Measurements from ENCODE around the gene CARD14.

Gene CARD14

GRCh38 chr17:80182845-80183223 is 13.0 kb downstream of the CARD14 start:
- Histone ChIP-seq H2BK12ac (ENCODE audit: low read length in 2 of 2) (no peak overlapping the region), H3K23ac (ENCODE audit: low read length in 2 of 2) (no peak overlapping the region), H2BK120ac (ENCODE audit: low read depth, low read length) (no peak overlapping the region), H3K27me3 (ENCODE audit: control insufficient read depth in 1 of 2, insufficient read depth in 1 of 2, low read length in 2 of 2) (peaks cover 22 to 51% of the 10 kb centered on the region in 2 experiments), H3K4me3 (ENCODE audit: insufficient read depth in 1 of 2, low read depth in 1 of 2, low read length in 2 of 2) (no peak overlapping the region), H3K27ac (ENCODE audit: low read length, poor library complexity, severe bottlenecking) (no peak overlapping the region), H3K4me1 (ENCODE audit: control insufficient read depth, insufficient read depth, low read depth, low read length) (peaks cover 1% of the 10 kb centered on the region), H3K9me3 (ENCODE audit: control insufficient read depth, low read length) (no peaks in the 10 kb centered on the region), H2AFZ (ENCODE audit: low read depth, low read length) (no peak overlapping the region), H3K79me1 (replicated peaks; ENCODE audit: low read length, poor library complexity, severe bottlenecking) (no peaks in the 10 kb centered on the region), H4K8ac (ENCODE audit: low read length) (no peak overlapping the region), H2BK5ac (ENCODE audit: low read depth, low read length, poor library complexity, severe bottlenecking) (no peak overlapping the region), H3K18ac (ENCODE audit: low read depth in 1 of 2, low read length in 2 of 2) (no peak overlapping the region), H3K4me2 (ENCODE audit: low read length, poor library complexity, severe bottlenecking) (no peak overlapping the region), H3K36me3 (ENCODE audit: control insufficient read depth in 1 of 2, insufficient read depth in 2 of 2, low read depth in 1 of 2, low read length in 2 of 2) (no peaks in the 10 kb centered on the region), H4K91ac (ENCODE audit: low read length) (no peak overlapping the region), H3K9ac (ENCODE audit: low read length) (no peak overlapping the region), H2BK15ac (ENCODE audit: low read depth, poor library complexity, severe bottlenecking) (no peak overlapping the region), H3K4ac (ENCODE audit: low read depth in 1 of 2, low read length in 2 of 2) (no peak overlapping the region), H2AK5ac (ENCODE audit: low read length, severe bottlenecking) (no peak overlapping the region), H3K14ac (ENCODE audit: low read length in 2 of 2) (no peak overlapping the region)
- no peak for DNase-seq
- 90% methylated on average over 12 of the region's 12 CpGs for WGBS

GRCh38 chr17:80183581-80184422 is 14.0 kb downstream of the CARD14 start:
- Histone ChIP-seq H3K27me3 (ENCODE audit: control insufficient read depth in 1 of 2, insufficient read depth in 1 of 2, low read length in 2 of 2) (peaks cover 17 to 42% of the 10 kb centered on the region in 2 experiments), H4K91ac (ENCODE audit: low read length) (no peak overlapping the region), H3K4me2 (ENCODE audit: low read length, poor library complexity, severe bottlenecking) (no peak overlapping the region), H3K79me1 (replicated peaks; ENCODE audit: low read length, poor library complexity, severe bottlenecking) (no peaks in the 10 kb centered on the region), H3K4me3 (ENCODE audit: insufficient read depth in 1 of 2, low read depth in 1 of 2, low read length in 2 of 2) (no peak overlapping the region), H2AFZ (ENCODE audit: low read depth, low read length) (no peak overlapping the region), H3K36me3 (ENCODE audit: control insufficient read depth in 1 of 2, insufficient read depth in 2 of 2, low read depth in 1 of 2, low read length in 2 of 2) (no peaks in the 10 kb centered on the region), H4K8ac (ENCODE audit: low read length) (no peak overlapping the region), H3K9ac (ENCODE audit: low read length) (no peak overlapping the region), H3K18ac (ENCODE audit: low read depth in 1 of 2, low read length in 2 of 2) (no peak overlapping the region), H2BK12ac (ENCODE audit: low read length in 2 of 2) (peak overlapping the region in 1 of 2 experiments; percentile 47), H2AK5ac (ENCODE audit: low read length, severe bottlenecking) (no peak overlapping the region), H3K14ac (ENCODE audit: low read length in 2 of 2) (peak overlapping the region in 1 of 2 experiments; percentile 26), H3K23ac (ENCODE audit: low read length in 2 of 2) (no peak overlapping the region), H2BK120ac (ENCODE audit: low read depth, low read length) (no peak overlapping the region), H3K4ac (ENCODE audit: low read depth in 1 of 2, low read length in 2 of 2) (no peak overlapping the region), H3K27ac (ENCODE audit: low read length, poor library complexity, severe bottlenecking) (no peak overlapping the region), H3K9me3 (ENCODE audit: control insufficient read depth, low read length) (no peaks in the 10 kb centered on the region), H2BK15ac (ENCODE audit: low read depth, poor library complexity, severe bottlenecking) (no peak overlapping the region), H2BK5ac (ENCODE audit: low read depth, low read length, poor library complexity, severe bottlenecking) (no peak overlapping the region), H3K4me1 (ENCODE audit: control insufficient read depth, insufficient read depth, low read depth, low read length) (peaks cover 1% of the 10 kb centered on the region)
- DNase-seq, result no peak
- 85% methylated on average over 24 of the region's 26 CpGs for WGBS

- Histone ChIP-seq H3K14ac (ENCODE audit: low read length in 2 of 2) (no peak overlapping the region), H2BK15ac (ENCODE audit: low read depth, poor library complexity, severe bottlenecking) (no peak overlapping the region), H2BK120ac (ENCODE audit: low read depth, low read length) (no peak overlapping the region), H3K9ac (ENCODE audit: low read length) (no peak overlapping the region), H3K36me3 (ENCODE audit: control insufficient read depth in 1 of 2, insufficient read depth in 2 of 2, low read depth in 1 of 2, low read length in 2 of 2) (no peaks in the 10 kb centered on the region), H3K9me3 (ENCODE audit: control insufficient read depth, low read length) (no peaks in the 10 kb centered on the region), H3K27ac (ENCODE audit: low read length, poor library complexity, severe bottlenecking) (no peak overlapping the region), H4K8ac (ENCODE audit: low read length) (no peak overlapping the region), H4K91ac (ENCODE audit: low read length) (no peak overlapping the region), H2AK5ac (ENCODE audit: low read length, severe bottlenecking) (no peak overlapping the region), H2BK12ac (ENCODE audit: low read length in 2 of 2) (peak overlapping the region in 1 of 2 experiments; percentile 47), H3K4me1 (ENCODE audit: control insufficient read depth, insufficient read depth, low read depth, low read length) (peaks cover 1% of the 10 kb centered on the region), H3K4me3 (ENCODE audit: insufficient read depth in 1 of 2, low read depth in 1 of 2, low read length in 2 of 2) (no peak overlapping the region), H3K4me2 (ENCODE audit: low read length, poor library complexity, severe bottlenecking) (no peak overlapping the region), H2BK5ac (ENCODE audit: low read depth, low read length, poor library complexity, severe bottlenecking) (no peak overlapping the region), H3K23ac (ENCODE audit: low read length in 2 of 2) (peak overlapping the region in 1 of 2 experiments; percentile 63), H3K79me1 (replicated peaks; ENCODE audit: low read length, poor library complexity, severe bottlenecking) (no peaks in the 10 kb centered on the region), H3K4ac (ENCODE audit: low read depth in 1 of 2, low read length in 2 of 2) (no peak overlapping the region), H3K27me3 (ENCODE audit: control insufficient read depth in 1 of 2, insufficient read depth in 1 of 2, low read length in 2 of 2) (peaks cover 22 to 36% of the 10 kb centered on the region in 2 experiments), H3K18ac (ENCODE audit: low read depth in 1 of 2, low read length in 2 of 2) (no peak overlapping the region), H2AFZ (ENCODE audit: low read depth, low read length) (no peak overlapping the region)
- DNase-seq, result no peak
- 82% methylated on average over 8 of the region's 10 CpGs for WGBS
These were observed 14.5 kb downstream of the CARD14 start for GRCh38 chr17:80184423-80184714.

- no peaks in the 10 kb centered on the region for H3K79me1 ChIP-seq (replicated peaks; ENCODE audit: low read length, poor library complexity, severe bottlenecking)
- no peak overlapping the region for H2AK5ac ChIP-seq (ENCODE audit: low read length, severe bottlenecking)
- H3K18ac ChIP-seq (ENCODE audit: low read depth in 1 of 2, low read length in 2 of 2), result no peak overlapping the region
- no peak overlapping the region for H4K8ac ChIP-seq (ENCODE audit: low read length)
- H3K4me2 ChIP-seq (ENCODE audit: low read length, poor library complexity, severe bottlenecking), result no peak overlapping the region
- no peak overlapping the region for H2AFZ ChIP-seq (ENCODE audit: low read depth, low read length)
- no peak overlapping the region for H2BK5ac ChIP-seq (ENCODE audit: low read depth, low read length, poor library complexity, severe bottlenecking)
- H4K91ac ChIP-seq (ENCODE audit: low read length), result no peak overlapping the region
- no peak overlapping the region for H3K9ac ChIP-seq (ENCODE audit: low read length)
- DNase-seq, result no peak
- 88% methylated on average over 9 of the region's 9 CpGs for WGBS
- H2BK15ac ChIP-seq (ENCODE audit: low read depth, poor library complexity, severe bottlenecking), result no peak overlapping the region
- no peaks in the 10 kb centered on the region for H3K9me3 ChIP-seq (ENCODE audit: control insufficient read depth, low read length)
- no peak overlapping the region for H3K23ac ChIP-seq (ENCODE audit: low read length in 2 of 2)
- no peak overlapping the region for H2BK120ac ChIP-seq (ENCODE audit: low read depth, low read length)
- H3K4me1 ChIP-seq (ENCODE audit: control insufficient read depth, insufficient read depth, low read depth, low read length), result peaks cover 1% of the 10 kb centered on the region
- peaks cover 26% of the 10 kb centered on the region in 2 experiments for H3K27me3 ChIP-seq (ENCODE audit: control insufficient read depth in 1 of 2, insufficient read depth in 1 of 2, low read length in 2 of 2)
- H2BK12ac ChIP-seq (ENCODE audit: low read length in 2 of 2), result no peak overlapping the region
- H3K36me3 ChIP-seq (ENCODE audit: control insufficient read depth in 1 of 2, insufficient read depth in 2 of 2, low read depth in 1 of 2, low read length in 2 of 2), result no peaks in the 10 kb centered on the region
- H3K27ac ChIP-seq (ENCODE audit: low read length, poor library complexity, severe bottlenecking), result no peak overlapping the region
- H3K14ac ChIP-seq (ENCODE audit: low read length in 2 of 2), result no peak overlapping the region
- no peak overlapping the region for H3K4me3 ChIP-seq (ENCODE audit: insufficient read depth in 1 of 2, low read depth in 1 of 2, low read length in 2 of 2)
- no peak overlapping the region for H3K4ac ChIP-seq (ENCODE audit: low read depth in 1 of 2, low read length in 2 of 2)
These were observed 16.1 kb downstream of the CARD14 start for GRCh38 chr17:80185968-80186367.
